Gastroesophageal sphincter (tissue), 4 donors: Measurements from ENCODE around the gene LIN7C. TPM values are rescaled to one million over a fixed set of nuclear protein-coding genes. Genes with fewer than 3 reads are reported as not detected.
"Not testable (repeated sequence)": the region's sequence is repeated elsewhere in the genome, so short reads cannot be mapped to it uniquely, and the experiment has no call there.

Source experiments
- ATAC-seq: fragments of 150-250 bp; one replicate; pipeline ENCODE4 v1.9.1; 2016; ENCODE audit warnings: mild to moderate bottlenecking, moderate library complexity
- H3K27ac ChIP-seq, 4 donors: fragments of 200-600 bp; sonication (generic) in 3 of 4; 1 replicate in 3 of 4; 2 replicates in 1 of 4; pipeline ENCODE4 v1.5.1; 2016 to 2019
- H3K27me3 ChIP-seq: fragments of 200-600 bp; sonication (generic); one replicate; pipeline ENCODE4 v1.5.1; 2019
- H3K36me3 ChIP-seq, 2 donors: fragments of 200-600 bp; sonication (generic); one replicate each; pipeline ENCODE4 v1.5.1; 2019; ENCODE audit warnings: control low read depth in 1 of 2
- H3K4me1 ChIP-seq, 3 donors: fragments of 200-600 bp; sonication (generic); 1 replicate in 2 of 3; 2 replicates in 1 of 3; pipeline ENCODE4 v1.5.1; 2016 to 2019; ENCODE audit warnings: control low read depth in 2 of 3
- H3K4me3 ChIP-seq, 2 donors: fragments of 200-600 bp; sonication (generic); one replicate each; pipeline ENCODE4 v1.5.1; 2019; ENCODE audit warnings: mild to moderate bottlenecking in 1 of 2, moderate library complexity in 1 of 2
- H3K9me3 ChIP-seq, 3 donors: fragments of 200-600 bp; sonication (generic); one replicate each; pipeline ENCODE4 v1.5.1; 2017 to 2019; ENCODE audit warnings: control low read depth in 2 of 3
- CTCF ChIP-seq, 4 experiments: fragments of 200-600 bp in 2 of 4; fragments of 450-650 bp in 2 of 4; sonication (generic) in 1 of 4; IDR thresholded peaks; one replicate each; pipeline ENCODE4 v1.5.1; 2017 to 2019; ENCODE audit warnings: antibody characterized with exemption in 4 of 4, mild to moderate bottlenecking in 2 of 4, moderate library complexity in 2 of 4
- EP300 ChIP-seq: sonication (generic); formaldehyde crosslinking; IDR thresholded peaks from one replicate; pipeline ENCODE4 v1.6.1; 2017; ENCODE audit warnings: antibody characterized with exemption, mild to moderate bottlenecking
- POLR2A ChIP-seq, 2 donors: fragments of 450-650 bp; IDR thresholded peaks; one replicate each; pipeline ENCODE4 v1.6.1; 2017; ENCODE audit warnings: antibody characterized with exemption in 2 of 2, mild to moderate bottlenecking in 2 of 2, moderate library complexity in 1 of 2
- POLR2AphosphoS5 ChIP-seq: sonication (generic); formaldehyde crosslinking; IDR thresholded peaks from one replicate; pipeline ENCODE4 v1.6.1; 2017; ENCODE audit warnings: antibody characterized with exemption
- WGBS, 2 donors: methylation state at CpG; one replicate each; pipeline ENCODE4 v1.1.5; 2018; ENCODE audit warnings: low coverage in 1 of 2; 5-methylcytosine and 5-hydroxymethylcytosine counted together
- total RNA-seq, 4 donors: library from RNA; depleted of rRNA; stranded (reverse); fragments of >200 nt; gene quantifications; one replicate each; pipeline ENCODE4 v1.1.0, GENCODE V29; 2016

LIN7C gene
- total RNA-seq, 4 donors from 2014 or later: 37.6 to 56.2 (median 51.1) TPM

DNA sequence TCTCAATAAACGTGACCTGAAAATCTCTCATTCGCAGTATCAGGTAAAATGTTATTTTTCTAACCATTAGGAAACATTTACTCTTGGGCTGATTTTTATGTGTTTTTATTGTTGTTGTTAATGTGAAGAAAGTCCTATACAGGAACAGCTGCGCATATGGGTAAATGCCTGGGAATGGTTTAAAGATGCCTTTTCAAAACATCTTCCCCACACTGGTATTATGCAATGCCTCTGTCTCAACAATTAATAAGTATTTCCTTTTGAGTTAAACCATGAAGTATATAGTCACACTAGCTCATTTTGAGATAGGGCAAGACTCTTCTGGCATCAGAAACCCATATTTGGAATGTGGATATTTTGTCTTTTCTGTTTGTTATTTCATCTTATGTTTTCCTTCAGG is 13.7 kb upstream of the LIN7C start:
- H3K27ac ChIP-seq: no peak overlapping the region
- H3K27me3 ChIP-seq: no peaks in the 10 kb centered on the region
- no peak for ATAC-seq
- no peak overlapping the region for H3K4me3 ChIP-seq
- H3K4me1 ChIP-seq: no peaks in the 10 kb centered on the region
- no peaks in the 10 kb centered on the region for H3K9me3 ChIP-seq
- H3K36me3 ChIP-seq: no peaks in the 10 kb centered on the region
- TF ChIP-seq CTCF (IDR thresholded peaks at IDR 0.05) (no peak), POLR2AphosphoS5 (no peak), POLR2A (IDR thresholded peaks at IDR 0.05) (no peak), EP300 (no peak)
- 83 to 92% methylated on average over 3 of the region's 3 CpGs for WGBS, 2 donors

DNA sequence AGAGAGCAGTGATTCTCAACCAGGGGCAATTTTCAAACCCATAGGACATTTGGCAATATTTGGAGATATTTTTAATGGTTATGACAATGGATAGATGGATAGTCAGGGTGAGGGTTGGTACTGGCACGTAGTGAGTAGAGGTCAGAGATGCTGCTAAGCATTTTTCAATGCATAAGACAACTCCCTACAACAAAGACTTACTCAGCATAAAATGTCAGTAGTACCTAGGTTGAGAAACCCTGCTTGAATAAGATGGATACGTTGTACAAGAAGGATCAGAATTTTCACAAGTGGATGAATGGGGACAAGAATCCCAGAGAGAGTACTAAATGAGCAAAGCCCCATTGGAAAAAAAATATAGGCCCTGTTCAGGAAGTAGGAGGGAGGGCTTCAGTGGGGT is 11.9 kb upstream of the LIN7C start:
- no peak overlapping the region for H3K27ac ChIP-seq
- no peaks in the 10 kb centered on the region for H3K4me1 ChIP-seq
- WGBS, 2 donors: 71 to 86% methylated on average over 2 of the region's 2 CpGs
- no peaks in the 10 kb centered on the region for H3K36me3 ChIP-seq
- no peak overlapping the region for H3K4me3 ChIP-seq
- no peak for ATAC-seq
- no peaks in the 10 kb centered on the region for H3K9me3 ChIP-seq
- H3K27me3 ChIP-seq: no peaks in the 10 kb centered on the region
- TF ChIP-seq POLR2A (IDR thresholded peaks at IDR 0.05) (no peak), CTCF (IDR thresholded peaks at IDR 0.05) (no peak)

- not testable (repeated sequence) for H3K27ac ChIP-seq, H3K27me3 ChIP-seq, H3K9me3 ChIP-seq, H3K4me3 ChIP-seq, ATAC-seq, H3K36me3 ChIP-seq, H3K4me1 ChIP-seq
- WGBS, 2 donors: 90% methylated on average over 1 of the region's 1 CpG; no CpG with 5 or more reads in 1 of the 2 donors
These were observed 10.9 kb upstream of the LIN7C start for GRCh38 chr11:27517490-27517889.

DNA sequence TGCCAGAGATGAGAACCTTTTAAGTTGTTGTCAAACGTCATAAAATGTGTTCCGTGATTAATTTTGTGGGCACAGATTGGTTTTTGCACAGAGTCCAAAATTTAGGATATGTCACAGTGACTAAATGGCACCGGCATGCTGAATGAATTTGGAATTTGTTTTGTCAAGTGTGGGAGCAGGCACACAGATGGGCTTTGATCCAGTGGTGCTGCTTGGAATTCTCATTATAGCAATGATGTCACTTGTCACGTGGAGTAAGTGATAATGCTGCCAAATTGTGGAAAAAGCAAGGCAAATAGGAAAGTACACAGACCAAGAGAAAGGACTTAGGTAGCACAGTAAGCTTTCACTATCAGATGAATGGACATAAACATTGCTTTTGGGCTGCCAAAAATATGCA is 8.0 kb upstream of the LIN7C start:
- no peaks in the 10 kb centered on the region for H3K27me3 ChIP-seq
- H3K36me3 ChIP-seq: no peaks in the 10 kb centered on the region
- H3K4me3 ChIP-seq: no peak overlapping the region
- H3K27ac ChIP-seq: no peak overlapping the region
- TF ChIP-seq CTCF (IDR thresholded peaks at IDR 0.05) (no peak), POLR2AphosphoS5 (no peak), EP300 (no peak), POLR2A (IDR thresholded peaks at IDR 0.05) (no peak)
- 48 to 49% methylated on average over 3 to 4 of the region's 4 CpGs for WGBS, 2 donors
- H3K9me3 ChIP-seq: no peaks in the 10 kb centered on the region
- H3K4me1 ChIP-seq: no peaks in the 10 kb centered on the region
- ATAC-seq: no peak

- TF ChIP-seq EP300 (no peak), POLR2A (IDR thresholded peaks at IDR 0.05) (no peak), POLR2AphosphoS5 (no peak), CTCF (IDR thresholded peaks at IDR 0.05) (no peak)
- Histone ChIP-seq H3K4me1 (no peaks in the 10 kb centered on the region), H3K4me3 (no peak overlapping the region), H3K36me3 (no peaks in the 10 kb centered on the region), H3K27me3 (no peaks in the 10 kb centered on the region), H3K9me3 (no peaks in the 10 kb centered on the region), H3K27ac (no peak overlapping the region)
- ATAC-seq: no peak
- WGBS, 2 donors: 74 to 91% methylated on average over 4 of the region's 4 CpGs
These were observed 7.5 kb upstream of the LIN7C start for GRCh38 chr11:27514076-27514475.

DNA sequence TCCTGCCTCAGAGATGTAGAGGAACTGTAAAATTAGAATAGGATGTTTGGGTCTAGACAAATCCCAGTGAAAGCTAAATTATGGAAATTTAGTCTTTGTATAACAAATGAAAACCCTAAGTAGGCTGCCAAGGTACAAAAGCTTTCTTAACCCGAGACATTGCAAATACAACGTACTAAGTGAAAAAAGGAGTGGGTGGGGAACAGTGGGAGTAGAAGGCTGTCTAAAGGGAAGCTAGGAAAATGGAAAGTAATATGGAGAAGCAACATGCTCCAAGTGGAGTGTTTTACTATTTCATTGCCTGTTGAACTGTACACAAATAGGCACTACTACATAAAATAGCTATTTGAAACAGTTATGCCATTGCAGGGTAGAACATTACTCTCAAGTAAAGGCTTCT is 6.8 kb upstream of the LIN7C start:
- TF ChIP-seq EP300 (no peak), POLR2A (IDR thresholded peaks at IDR 0.05) (no peak), POLR2AphosphoS5 (no peak), CTCF (IDR thresholded peaks at IDR 0.05) (no peak)
- Histone ChIP-seq H3K36me3 (no peaks in the 10 kb centered on the region), H3K4me3 (no peak overlapping the region), H3K27ac (no peak overlapping the region), H3K9me3 (no peaks in the 10 kb centered on the region), H3K27me3 (no peaks in the 10 kb centered on the region), H3K4me1 (no peaks in the 10 kb centered on the region)
- ATAC-seq: no peak
- WGBS, 2 donors: 54 to 91% methylated on average over 2 of the region's 2 CpGs
